ENCODE results near the gene UFM1. TPM values are rescaled to one million over a fixed set of nuclear protein-coding genes. Genes with fewer than 3 reads are reported as not detected.

The UFM1 gene
- total RNA-seq, 1 experiment from 2014 or later, result 33.9 TPM

DNA sequence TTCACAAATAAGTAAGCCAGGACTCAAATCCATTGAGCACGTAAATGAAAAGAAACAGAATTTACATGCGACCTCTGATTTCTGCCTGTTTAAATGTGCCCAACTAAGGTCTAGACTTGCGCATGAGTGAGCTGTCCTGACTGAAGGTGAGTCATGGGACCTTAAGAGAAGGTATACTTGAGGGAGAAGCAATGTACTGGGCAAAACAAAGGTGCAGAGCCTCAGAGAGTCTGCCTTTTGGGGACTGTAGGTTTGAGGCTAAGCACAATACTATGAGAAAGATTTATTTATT is 45.8 kb downstream of the UFM1 start:
- Histone ChIP-seq H3K36me3 (ENCODE audit: control insufficient read depth in 1 of 2, insufficient read depth in 2 of 2, low read length in 2 of 2) (no peaks in the 10 kb centered on the region), H3K9me2 (ENCODE audit: insufficient read depth) (no peaks in the 10 kb centered on the region), H3K9me3 (ENCODE audit: control insufficient read depth in 1 of 2, insufficient read depth in 1 of 2, low read depth in 1 of 2, low read length in 2 of 2) (no peaks in the 10 kb centered on the region), H3K27ac (ENCODE audit: low read depth, low read length) (no peak overlapping the region), H3K4me1 (ENCODE audit: control insufficient read depth in 1 of 2, insufficient read depth in 2 of 2, low read length in 2 of 2) (no peaks in the 10 kb centered on the region), H3K9ac (ENCODE audit: low read length) (no peak overlapping the region), H3K4me3 (replicated peaks in 1 of 2; ENCODE audit: low read depth in 1 of 2, low read length in 2 of 2) (no peak overlapping the region), H3K4me2 (ENCODE audit: low read length) (no peak overlapping the region), H3K79me2 (ENCODE audit: insufficient read depth, low read length) (no peaks in the 10 kb centered on the region), H2AFZ (ENCODE audit: low read depth, low read length, poor library complexity, severe bottlenecking) (no peak overlapping the region), H3K27me3 (ENCODE audit: insufficient read depth, low read length) (no peaks in the 10 kb centered on the region), H4K20me1 (ENCODE audit: insufficient read depth) (no peaks in the 10 kb centered on the region)
- intact Hi-C loops (cut with micrococcal nuclease), result no loop called here
- ATAC-seq (no peak), DNase-seq (ENCODE audit: low read depth, low spot score) (no peak)
- CTCF ChIA-PET, result no interaction called here
- POLR2A ChIA-PET, result no interaction called here
- RAD21 ChIA-PET (ENCODE audit: low non-redundant PET in 1 of 2, low total read pairs in 2 of 2, uncharacterized antibody in 2 of 2, unreplicated experiment in 2 of 2), result no interaction called here
- BruUV-seq (replicated peaks), result no TSS peak
- TF ChIP-seq EZH2phosphoT487 (IDR thresholded peaks at IDR 0.05; ENCODE audit: borderline replicate concordance) (no peak), SIN3A (IDR thresholded peaks at IDR 0.05; ENCODE audit: low read depth) (no peak), EGR1 (IDR thresholded peaks at IDR 0.05; ENCODE audit: low read depth) (no peak), POLR2AphosphoS5 (IDR thresholded peaks at IDR 0.05; ENCODE audit: low read depth, low read length) (no peak), RAD21 (IDR thresholded peaks at IDR 0.05; ENCODE audit: low read depth) (no peak), JUND (IDR thresholded peaks at IDR 0.05) (no peak), FOSL1 (IDR thresholded peaks at IDR 0.05; ENCODE audit: low read depth) (no peak), YY1 (IDR thresholded peaks at IDR 0.05; ENCODE audit: extremely low read depth, insufficient replicate concordance, low read depth, low read length) (no peak), CEBPB (IDR thresholded peaks at IDR 0.05; ENCODE audit: low read depth) (no peak), SP1 (IDR thresholded peaks at IDR 0.05; ENCODE audit: low read depth) (no peak), ELF1 (IDR thresholded peaks at IDR 0.05; ENCODE audit: borderline replicate concordance, low read depth) (no peak), CBX3 (IDR thresholded peaks at IDR 0.05; ENCODE audit: low read depth) (no peak), ZFX (IDR thresholded peaks at IDR 0.05) (no peak), SRF (IDR thresholded peaks at IDR 0.05; ENCODE audit: low read depth) (no peak), ZNF274 (IDR thresholded peaks at IDR 0.05; ENCODE audit: low read depth, low read length) (no peak)
- TF ChIP-seq, protein P1, sequence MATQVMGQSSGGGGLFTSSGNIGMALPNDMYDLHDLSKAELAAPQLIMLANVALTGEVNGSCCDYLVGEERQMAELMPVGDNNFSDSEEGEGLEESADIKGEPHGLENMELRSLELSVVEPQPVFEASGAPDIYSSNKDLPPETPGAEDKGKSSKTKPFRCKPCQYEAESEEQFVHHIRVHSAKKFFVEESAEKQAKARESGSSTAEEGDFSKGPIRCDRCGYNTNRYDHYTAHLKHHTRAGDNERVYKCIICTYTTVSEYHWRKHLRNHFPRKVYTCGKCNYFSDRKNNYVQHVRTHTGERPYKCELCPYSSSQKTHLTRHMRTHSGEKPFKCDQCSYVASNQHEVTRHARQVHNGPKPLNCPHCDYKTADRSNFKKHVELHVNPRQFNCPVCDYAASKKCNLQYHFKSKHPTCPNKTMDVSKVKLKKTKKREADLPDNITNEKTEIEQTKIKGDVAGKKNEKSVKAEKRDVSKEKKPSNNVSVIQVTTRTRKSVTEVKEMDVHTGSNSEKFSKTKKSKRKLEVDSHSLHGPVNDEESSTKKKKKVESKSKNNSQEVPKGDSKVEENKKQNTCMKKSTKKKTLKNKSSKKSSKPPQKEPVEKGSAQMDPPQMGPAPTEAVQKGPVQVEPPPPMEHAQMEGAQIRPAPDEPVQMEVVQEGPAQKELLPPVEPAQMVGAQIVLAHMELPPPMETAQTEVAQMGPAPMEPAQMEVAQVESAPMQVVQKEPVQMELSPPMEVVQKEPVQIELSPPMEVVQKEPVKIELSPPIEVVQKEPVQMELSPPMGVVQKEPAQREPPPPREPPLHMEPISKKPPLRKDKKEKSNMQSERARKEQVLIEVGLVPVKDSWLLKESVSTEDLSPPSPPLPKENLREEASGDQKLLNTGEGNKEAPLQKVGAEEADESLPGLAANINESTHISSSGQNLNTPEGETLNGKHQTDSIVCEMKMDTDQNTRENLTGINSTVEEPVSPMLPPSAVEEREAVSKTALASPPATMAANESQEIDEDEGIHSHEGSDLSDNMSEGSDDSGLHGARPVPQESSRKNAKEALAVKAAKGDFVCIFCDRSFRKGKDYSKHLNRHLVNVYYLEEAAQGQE (IDR thresholded peaks at IDR 0.05; ENCODE audit: low read depth), result no peak
- TF ChIP-seq, protein P2, sequence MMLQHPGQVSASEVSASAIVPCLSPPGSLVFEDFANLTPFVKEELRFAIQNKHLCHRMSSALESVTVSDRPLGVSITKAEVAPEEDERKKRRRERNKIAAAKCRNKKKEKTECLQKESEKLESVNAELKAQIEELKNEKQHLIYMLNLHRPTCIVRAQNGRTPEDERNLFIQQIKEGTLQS (IDR thresholded peaks at IDR 0.05), result no peak
- TF ChIP-seq, protein P3, sequence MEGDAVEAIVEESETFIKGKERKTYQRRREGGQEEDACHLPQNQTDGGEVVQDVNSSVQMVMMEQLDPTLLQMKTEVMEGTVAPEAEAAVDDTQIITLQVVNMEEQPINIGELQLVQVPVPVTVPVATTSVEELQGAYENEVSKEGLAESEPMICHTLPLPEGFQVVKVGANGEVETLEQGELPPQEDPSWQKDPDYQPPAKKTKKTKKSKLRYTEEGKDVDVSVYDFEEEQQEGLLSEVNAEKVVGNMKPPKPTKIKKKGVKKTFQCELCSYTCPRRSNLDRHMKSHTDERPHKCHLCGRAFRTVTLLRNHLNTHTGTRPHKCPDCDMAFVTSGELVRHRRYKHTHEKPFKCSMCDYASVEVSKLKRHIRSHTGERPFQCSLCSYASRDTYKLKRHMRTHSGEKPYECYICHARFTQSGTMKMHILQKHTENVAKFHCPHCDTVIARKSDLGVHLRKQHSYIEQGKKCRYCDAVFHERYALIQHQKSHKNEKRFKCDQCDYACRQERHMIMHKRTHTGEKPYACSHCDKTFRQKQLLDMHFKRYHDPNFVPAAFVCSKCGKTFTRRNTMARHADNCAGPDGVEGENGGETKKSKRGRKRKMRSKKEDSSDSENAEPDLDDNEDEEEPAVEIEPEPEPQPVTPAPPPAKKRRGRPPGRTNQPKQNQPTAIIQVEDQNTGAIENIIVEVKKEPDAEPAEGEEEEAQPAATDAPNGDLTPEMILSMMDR (IDR thresholded peaks at IDR 0.05 in 2 of 3, conservative IDR thresholded peaks at IDR 0.05 in 1 of 3; ENCODE audit: borderline replicate concordance in 1 of 3, insufficient read depth in 1 of 3, low read depth in 2 of 3, low read length in 2 of 3), result no peak

Data from HCT116 (cell line).